Cerebellar nuclear complex (tissue), 1 donor: ENCODE measurements around the gene KCTD19.

Experiments used
- DNase-seq, 2 experiments: peaks; one replicate each; lab custom pipeline; 2025; lab: John Stamatoyannopoulos, UW

KCTD19 gene

DNA sequence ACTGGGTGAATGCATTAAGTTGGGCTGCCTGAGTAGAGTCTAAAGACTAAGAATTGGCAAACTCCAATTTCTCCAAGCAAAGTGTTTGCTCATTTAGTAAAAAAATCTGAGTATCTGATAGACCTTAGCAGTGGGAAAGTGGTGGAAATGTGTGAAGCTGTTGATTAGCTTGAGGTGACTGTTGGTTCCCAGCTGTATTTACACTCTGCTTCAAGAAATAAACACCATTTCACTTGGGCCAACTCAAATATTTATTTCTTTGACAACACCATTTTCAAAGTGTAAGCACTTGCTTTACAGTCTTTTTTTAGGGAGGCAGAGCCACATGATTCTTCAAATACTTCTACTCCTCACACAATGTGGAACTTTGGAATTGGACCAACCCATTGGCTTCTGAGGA lies 8.7 kb downstream of the KCTD19 start:
- DNase-seq: no peak

- no peak for DNase-seq
Observed at GRCh38 chr16:67312719-67313118, 13.8 kb downstream of the KCTD19 start.

DNA sequence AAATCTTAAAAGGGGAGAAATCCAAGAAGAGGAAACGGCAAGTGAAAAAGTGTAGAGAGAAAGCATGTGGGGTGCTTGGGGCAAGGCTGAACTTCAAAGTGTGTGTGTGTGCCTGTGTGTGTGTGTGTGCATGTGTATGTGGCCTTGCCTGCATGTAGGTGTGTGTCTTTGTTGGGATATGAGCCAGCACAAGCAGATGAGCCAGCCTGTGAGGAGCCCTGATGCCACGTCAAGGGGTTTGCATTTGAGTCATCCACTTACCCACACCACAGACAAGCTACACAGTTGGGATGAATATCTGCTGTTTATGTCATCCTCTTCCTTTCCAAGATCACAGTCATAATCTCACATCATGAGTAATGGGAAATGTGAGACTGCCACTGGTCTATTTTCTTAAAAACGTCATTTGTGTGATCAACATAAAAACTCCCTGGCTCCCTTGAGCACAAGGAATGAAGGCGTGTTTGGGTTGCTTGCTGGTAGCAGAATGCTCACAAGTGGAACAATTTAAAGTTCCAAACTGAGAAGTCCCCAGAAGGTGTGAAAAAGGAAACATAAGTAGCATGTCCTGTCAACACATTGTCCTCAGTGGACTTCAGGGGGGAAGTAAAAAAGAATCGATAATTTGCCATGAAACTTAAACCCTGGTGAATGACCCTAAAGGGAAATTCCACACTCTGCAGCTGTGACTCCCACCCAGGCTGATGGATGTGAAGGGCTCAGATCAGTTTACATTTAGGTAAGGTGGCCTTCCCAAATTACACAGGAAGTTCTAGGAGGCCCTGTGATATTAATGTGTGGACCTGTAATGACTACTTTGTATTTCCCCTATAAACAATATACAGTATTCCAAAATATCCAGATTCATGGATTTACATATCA lies 14.7 kb downstream of the KCTD19 start:
- DNase-seq: no peak

- DNase-seq: no peak
Observed at GRCh38 chr16:67310561-67310960, 16.0 kb downstream of the KCTD19 start.

GRCh38 chr16:67305216-67306071 lies 21.1 kb downstream of the KCTD19 start:
- DNase-seq: no peak

- DNase-seq: no peak
Observed at GRCh38 chr16:67304020-67304419, 22.5 kb downstream of the KCTD19 start.

GRCh38 chr16:67302970-67303369 lies 23.6 kb downstream of the KCTD19 start:
- DNase-seq: no peak

GRCh38 chr16:67302076-67302475 lies 24.5 kb downstream of the KCTD19 start:
- DNase-seq: no peak

DNA sequence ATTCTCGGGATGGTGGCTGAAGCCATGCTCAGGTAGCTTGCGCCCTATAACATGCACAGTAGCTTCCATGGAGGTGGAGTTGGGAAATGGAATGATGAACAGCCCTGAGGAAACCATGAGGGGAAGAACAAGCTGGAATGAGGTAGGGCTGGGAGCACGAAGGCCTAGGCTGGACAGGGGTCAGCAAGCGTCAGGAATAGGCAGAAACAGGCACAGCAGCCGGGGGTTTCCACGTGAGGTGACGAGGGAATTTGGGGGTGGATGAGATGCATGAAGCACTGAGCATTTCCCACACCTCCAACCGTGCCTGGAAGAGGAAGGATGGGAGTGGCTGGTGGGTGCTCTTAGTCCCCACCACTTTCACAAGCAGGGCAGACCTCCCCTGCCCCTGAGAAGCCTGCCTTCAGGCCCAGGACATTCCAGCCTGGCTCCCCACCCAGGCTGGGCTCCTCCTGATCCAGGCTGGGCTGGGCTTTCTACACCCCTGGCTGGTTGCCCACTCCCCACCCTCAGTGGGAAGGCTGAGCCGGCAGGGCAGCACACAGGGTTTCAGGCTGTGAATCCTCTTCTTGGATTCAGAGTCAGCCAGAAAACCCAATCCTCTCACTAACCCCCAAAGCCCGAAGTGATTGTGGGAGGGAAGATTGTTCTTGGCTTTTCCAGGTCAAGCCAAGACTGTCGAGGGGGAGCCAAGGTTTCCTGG lies 25.3 kb downstream of the KCTD19 start:
- no peak for DNase-seq

- no peak for DNase-seq
Observed at GRCh38 chr16:67299269-67299668, 27.3 kb downstream of the KCTD19 start.

GRCh38 chr16:67298277-67298676 lies 28.3 kb downstream of the KCTD19 start:
- DNase-seq: no peak

GRCh38 chr16:67296420-67296819 lies 30.1 kb downstream of the KCTD19 start:
- no peak for DNase-seq

GRCh38 chr16:67294938-67295361 lies 31.6 kb downstream of the KCTD19 start:
- no peak for DNase-seq

GRCh38 chr16:67294171-67294757 lies 32.3 kb downstream of the KCTD19 start:
- DNase-seq: no peak

- no peak for DNase-seq
Observed at GRCh38 chr16:67291461-67291860, 35.1 kb downstream of the KCTD19 start.

GRCh38 chr16:67287960-67288359 lies 38.6 kb downstream of the KCTD19 start:
- DNase-seq: no peak

DNA sequence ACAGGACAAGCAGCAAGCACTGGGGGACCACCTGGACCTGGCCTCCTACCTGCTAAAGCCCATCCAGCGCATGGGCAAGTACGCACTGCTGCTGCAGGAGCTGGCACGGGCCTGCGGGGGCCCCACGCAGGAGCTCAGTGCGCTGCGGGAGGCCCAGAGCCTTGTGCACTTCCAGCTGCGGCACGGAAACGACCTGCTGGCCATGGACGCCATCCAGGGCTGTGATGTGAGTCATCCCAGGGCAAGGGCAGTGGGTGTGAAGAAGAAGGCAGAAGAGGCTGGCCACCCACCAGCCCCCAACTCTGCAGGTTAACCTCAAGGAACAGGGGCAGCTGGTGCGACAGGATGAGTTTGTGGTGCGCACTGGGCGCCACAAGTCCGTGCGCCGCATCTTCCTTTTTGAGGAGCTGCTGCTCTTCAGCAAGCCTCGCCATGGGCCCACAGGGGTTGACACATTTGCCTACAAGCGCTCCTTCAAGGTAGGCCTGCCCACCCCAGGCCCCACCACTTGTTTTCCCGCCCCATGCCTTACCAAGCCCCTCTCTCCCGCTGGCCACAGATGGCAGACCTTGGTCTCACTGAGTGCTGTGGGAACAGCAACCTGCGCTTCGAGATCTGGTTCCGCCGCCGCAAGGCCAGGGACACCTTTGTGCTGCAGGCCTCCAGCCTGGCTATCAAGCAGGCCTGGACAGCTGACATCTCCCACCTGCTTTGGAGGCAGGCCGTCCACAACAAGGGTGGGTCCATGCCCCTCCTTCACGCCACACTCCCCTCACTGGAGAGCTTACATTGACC lies 39.9 kb downstream of the KCTD19 start:
- no peak for DNase-seq

DNA sequence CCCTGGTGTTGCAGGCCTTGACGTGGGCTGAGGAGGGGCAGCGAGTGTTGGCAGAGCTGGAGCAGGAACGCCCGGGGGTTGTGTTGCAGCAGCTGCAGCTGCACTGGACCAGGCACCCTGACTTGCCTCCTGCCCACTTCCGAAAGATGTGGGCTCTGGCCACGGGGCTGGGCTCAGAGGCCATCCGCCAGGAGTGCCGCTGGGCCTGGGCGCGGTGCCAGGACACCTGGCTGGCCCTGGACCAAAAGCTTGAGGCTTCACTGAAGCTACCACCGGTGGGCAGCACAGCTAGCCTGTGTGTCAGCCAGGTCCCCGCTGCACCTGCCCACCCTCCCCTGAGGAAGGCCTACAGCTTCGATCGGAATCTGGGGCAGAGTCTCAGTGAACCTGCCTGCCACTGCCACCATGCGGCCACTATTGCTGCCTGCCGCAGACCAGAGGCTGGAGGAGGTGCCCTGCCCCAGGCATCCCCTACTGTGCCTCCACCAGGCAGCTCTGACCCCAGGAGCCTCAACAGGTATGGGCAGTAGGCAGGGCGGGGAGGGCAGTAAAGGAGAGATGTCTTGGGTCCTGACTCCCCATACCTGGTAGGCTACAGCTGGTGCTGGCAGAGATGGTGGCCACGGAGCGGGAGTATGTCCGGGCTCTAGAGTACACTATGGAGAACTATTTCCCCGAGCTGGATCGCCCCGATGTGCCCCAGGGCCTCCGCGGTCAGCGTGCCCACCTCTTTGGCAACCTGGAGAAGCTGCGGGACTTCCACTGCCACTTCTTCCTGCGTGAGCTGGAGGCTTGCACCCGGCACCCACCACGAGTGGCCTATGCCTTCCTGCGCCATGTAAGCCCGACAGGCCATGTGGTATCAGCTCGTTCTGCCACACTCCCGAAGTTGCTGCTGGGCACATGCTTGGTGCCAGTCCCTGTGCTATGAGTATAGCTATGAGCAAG lies 41.6 kb downstream of the KCTD19 start:
- DNase-seq: peak in 1 of 2 experiments; percentile 22

DNA sequence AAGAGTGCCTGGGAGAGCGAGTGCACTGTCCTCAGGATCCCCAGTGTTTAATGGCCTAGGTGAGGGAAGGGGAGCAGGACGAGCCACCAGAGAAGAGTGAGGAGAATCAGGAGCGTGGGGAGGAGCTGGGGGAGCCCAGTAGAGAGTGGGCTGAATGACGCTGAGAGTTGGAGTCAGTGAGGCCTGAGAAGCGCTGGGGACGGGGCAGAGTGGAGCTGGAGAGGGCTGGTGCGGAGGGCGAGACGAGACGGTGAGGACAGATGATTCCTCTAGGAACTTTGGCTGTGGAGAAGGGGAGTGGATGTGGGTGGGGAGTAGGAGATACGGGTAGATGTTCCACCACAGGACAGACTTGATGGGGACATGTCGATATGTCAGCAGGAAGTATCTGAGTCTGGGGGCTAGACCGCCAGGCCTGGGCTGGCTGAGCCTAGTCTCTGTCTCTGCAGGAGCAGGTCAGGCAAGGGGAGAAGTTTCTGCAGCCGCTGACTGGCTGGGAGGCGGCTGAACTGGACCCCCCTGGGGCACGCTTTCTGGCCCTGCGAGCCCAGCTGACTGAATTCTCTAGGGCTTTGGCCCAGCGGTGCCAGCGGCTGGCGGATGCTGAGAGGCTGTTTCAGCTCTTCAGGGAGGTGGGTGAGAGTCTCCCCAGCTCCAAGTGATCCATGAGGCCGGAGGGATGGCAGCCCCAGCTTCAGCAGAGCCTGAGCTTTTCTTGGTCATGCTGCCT lies 42.5 kb downstream of the KCTD19 start:
- no peak for DNase-seq
